GM19240 (cell line): ENCODE measurements around the gene FNDC3B.

Source experiments
- DNase-seq: peaks from one replicate; pipeline ENCODE4 v3.0.0; 2011; ENCODE audit warnings: low spot score; ENCODE audit not compliant: insufficient read length

FNDC3B gene

DNA sequence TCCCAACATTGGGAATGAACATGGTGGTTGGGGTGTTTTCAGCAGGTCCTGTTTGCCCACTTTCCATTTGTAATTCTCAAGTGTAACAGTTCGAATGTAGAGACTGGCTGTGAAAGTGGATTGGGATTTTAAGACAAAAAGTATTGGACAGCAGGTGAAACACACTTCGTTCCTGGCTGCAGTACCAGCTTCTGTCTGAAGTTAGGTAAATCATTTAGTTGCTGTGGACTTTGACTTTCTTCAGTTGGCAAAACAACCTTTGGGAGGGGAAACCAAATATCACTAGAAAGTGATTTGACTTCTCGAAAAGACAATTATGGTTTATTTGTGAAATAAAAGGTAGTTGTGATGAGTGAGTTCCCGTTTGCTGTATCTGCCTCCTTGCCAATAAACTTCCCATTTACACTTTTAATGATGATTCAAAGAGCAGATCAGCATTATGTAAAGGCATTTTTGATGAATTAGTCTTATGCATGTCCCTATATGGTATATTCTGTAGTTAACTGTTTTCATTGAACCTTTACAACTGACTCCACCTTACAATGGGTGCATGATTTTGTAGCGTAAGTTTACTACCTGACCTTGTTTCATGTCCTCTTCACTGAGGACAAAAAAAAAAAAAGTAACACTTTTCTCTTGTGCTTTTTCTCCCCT, 34.0 kb downstream of the FNDC3B start:
- DNase-seq: no peak

DNA sequence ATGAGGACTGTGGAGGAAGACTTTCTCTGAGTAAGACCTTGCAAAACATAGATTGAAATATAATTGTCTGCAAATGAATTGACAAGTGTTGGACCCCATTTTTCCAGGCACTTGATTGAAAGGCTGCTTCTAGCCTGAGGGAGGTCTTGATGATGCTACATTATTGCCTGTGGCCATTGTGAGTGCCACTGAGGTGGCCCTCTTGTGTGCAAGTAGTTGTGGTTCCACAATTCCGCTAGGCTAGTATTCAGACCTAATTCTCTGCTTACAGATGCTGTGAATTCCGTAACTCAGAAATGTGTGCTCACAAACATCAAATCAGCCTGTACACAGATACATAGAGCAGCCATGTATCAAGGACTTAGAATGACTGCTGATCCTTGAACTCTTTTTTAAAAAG, 34.7 kb downstream of the FNDC3B start:
- no peak for DNase-seq

- DNase-seq: no peak
Measured at GRCh38 chr3:172074586-172074985, 35.2 kb downstream of the FNDC3B start.

DNA sequence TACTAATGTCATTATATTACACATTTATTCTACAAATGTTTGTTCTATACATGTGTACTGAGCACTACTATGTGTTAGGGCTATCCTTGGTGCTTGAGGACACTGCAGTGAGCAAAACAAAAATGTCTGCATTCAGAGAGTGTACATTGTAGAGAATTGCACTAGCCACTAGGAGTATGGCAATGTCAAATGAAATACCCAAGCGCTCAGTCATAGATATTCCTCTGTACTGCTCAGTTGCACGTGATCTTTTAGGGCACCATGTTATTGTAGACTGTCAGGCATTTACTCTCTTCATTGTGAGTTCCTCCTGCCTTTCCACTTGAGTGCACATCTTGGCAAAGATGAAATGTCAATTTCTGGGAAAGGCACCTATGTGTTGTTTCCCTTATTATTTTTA, 36.8 kb downstream of the FNDC3B start:
- no peak for DNase-seq

DNA sequence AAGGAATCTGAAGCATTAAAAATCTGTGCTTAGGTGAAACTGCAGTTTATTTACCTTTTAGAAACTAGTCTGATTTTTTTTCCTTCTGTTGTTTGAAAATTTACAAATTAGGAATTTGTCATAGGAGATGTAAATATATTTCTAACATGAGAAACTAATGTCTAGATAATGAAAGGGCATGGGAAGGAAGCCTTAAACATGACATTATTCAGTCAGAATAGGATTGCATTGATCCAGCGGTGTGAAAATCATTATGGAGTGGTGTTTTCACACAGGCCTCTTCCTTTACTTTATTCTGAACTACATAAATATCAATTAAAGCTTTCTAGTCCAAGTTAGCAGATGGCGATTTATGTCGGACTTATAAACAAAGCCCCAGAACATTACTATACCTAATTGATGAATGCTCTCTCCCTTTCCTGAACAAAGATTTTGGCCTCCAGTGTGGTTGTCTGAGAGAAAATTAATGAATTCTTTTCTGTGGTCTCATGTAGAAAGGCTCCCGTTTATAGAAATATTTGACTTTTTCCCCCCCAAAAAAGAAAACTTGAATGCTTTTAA, 37.9 kb downstream of the FNDC3B start:
- no peak for DNase-seq

- no peak for DNase-seq
Measured at GRCh38 chr3:172078244-172078643, 38.9 kb downstream of the FNDC3B start.

GRCh38 chr3:172078721-172079120, 39.3 kb downstream of the FNDC3B start:
- DNase-seq: no peak

GRCh38 chr3:172079326-172079976, 40.1 kb downstream of the FNDC3B start:
- no peak for DNase-seq

DNA sequence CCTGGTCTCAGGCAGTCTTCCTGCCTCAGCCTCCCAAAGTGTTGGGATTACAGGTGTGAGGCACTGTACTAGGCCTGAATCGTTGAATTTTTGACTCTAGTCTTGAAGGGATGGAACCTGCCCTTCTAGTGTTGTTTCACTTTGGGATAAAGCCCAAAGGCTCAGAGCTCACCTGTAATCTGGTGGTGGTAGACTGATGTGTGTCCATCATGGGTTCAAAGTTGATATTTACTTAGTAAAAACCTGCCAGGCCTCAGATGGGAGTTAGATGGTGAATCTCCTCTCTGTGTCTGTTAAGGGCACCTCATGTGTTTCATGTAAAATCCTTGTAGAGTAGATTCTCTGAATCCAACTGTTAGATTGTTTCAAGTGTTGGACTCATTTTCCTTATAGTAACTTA, 41.1 kb downstream of the FNDC3B start:
- no peak for DNase-seq

GRCh38 chr3:172082269-172082668, 42.9 kb downstream of the FNDC3B start:
- no peak for DNase-seq

DNA sequence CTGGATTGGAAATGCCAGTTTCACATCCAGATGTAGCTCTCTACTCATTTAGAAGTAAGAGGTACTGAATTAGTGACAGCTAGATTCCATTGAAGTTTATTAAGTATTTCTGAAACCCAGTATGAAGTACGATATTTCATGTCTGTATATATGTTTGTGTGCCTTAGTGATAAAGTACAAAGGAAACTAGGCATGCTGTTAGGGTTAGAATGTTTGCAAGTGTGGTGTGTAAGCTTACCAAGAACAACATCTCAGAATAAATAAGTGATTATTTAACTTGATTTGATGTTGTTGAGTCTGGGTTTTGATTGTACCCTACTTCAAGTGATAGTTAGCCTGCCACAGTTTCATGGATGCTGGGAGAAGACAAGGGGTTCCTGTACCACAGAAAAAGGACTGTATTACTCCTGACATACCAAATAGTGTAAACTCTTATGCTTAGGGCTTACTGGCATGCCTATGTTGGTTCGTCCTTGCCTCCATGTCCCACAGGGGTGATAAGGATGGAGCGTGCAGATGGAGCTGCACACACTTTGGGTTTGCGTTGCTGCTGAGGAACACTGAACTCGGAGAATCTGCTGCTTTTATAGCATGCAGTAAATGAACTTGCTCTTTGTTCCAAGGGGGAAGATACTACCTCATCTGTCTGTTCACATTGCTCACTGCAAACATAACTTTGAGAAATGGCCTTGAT, 43.6 kb downstream of the FNDC3B start:
- no peak for DNase-seq

GRCh38 chr3:172083995-172084409, 44.6 kb downstream of the FNDC3B start:
- DNase-seq: no peak

GRCh38 chr3:172084871-172085556, 45.6 kb downstream of the FNDC3B start:
- no peak for DNase-seq

DNA sequence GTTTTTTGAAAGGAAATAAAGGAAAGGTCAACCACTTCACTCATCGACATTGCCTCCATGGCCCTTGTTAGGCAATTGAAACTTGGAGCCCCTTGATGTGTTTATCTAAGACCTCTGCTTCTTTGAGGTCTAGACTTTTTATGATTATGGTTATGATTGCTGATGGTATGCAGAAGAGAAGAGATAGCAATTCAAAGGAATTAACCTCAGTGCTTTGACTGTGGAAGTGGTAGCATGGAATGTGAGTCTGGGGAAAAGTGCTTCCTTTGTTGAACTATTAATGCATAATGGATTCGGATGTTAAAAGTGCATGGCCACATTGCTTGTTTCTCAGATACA, 46.1 kb downstream of the FNDC3B start:
- no peak for DNase-seq

DNA sequence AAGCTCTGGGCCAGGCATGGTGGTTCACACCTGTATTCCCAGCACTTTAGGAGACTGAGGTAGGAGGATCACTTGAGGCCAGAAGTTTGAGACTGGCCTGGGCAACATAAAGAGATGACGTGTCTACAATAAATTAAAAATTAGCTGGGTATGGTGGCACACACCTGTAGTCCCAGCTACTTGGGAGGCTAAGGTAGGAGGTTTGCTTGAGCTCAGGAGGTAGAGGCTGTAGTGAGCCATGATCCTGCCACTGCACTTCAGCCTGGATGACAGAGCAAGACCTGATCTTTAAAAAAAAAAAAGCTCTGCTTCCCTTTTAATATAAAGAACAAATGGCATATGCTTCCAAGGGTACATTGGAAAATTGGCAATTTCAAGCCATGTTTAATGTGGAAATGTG, 46.7 kb downstream of the FNDC3B start:
- DNase-seq: no peak

DNA sequence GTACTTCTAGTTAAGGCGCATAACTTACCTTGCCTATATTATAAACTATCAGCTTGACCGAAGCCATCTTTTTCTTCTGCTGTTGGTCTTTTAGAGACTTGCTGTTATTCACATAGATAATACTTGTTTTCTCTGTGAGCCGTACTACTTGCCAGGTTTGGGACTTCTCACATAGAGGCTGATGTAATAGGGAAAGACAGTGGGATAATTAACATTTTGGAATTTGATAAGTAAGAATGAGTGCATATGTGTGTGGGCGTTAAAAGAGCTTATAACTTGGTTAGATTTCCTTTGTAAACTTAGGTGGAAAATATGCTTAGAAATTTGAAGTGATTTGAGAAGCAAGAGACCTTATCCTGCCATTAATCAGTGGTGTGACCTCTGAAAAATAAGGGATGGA, 47.8 kb downstream of the FNDC3B start:
- no peak for DNase-seq

DNA sequence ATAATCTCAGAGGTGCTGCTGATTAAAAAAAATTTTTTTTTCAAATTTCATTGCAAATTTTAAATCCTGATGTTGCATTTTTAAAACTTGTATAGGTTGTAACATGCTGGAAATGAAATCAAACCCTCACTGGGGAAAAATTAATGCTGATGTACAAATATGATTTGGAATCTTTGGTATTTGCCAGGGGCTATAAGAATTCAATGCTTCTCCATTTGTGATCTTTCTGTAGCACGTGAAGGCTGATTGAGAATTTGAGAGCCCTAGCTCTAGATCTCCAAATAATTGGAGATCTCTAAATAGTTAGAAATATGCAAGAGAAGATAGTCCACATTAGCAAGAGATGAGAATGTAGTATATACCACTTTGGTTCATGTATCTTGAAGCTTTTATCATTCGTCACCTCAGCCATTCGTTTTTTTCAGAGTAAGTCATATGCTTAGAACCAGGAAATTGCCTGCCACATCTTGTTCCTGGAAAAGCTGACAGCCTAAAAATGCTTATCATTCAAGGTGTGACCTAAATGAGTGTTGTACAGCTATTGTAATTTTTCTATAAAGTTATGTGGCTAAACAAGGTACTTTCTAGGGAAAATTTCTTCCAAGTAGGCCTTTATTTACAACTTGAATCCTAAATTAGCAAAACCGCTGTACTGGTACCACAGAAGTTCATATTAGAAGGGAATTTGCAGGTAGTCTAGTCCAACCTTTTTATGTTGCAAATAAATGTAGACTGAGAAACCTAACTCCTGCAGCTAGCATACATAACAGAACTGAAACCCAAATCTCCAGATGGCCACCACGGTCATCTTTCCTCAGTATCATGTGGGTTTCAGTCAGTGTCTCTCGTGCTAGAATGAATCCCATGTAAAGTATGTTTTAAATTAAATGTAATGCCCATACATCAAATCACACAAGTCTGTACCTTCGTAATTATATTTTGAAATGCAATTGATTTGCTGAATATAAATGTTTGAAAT, 48.5 kb downstream of the FNDC3B start:
- no peak for DNase-seq

GRCh38 chr3:172089250-172089649, 49.9 kb downstream of the FNDC3B start:
- DNase-seq: no peak

DNA sequence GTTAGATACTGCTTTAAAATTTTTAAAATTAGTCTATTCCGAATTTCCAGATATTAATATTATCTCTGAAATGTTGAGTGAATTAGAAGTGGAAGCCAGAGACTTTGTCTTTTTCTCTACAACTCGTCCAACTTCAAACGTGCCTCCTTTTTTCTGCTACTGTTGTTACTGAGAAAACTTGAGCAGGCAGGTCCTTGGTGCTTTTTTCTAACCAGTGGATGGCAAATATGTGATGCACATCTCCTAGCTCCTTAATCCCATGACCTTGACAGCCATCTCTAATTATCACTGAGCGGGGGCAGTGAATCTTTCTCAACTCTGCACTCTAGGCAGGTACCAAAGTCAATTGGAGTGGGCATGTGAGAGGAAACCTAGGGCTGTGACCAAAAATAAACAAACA, 50.7 kb downstream of the FNDC3B start:
- no peak for DNase-seq

GRCh38 chr3:172092658-172093057, 53.3 kb downstream of the FNDC3B start:
- no peak for DNase-seq
